GDM1 (cell line): ENCODE measurements around the gene CHD6.
A peak's percentile ranks its signal among the peaks of the same experiment; 100 is the strongest.

Experiments
- DNase-seq: peaks from one replicate; lab custom pipeline; 2025; lab: John Stamatoyannopoulos, UW

The CHD6 gene

DNA sequence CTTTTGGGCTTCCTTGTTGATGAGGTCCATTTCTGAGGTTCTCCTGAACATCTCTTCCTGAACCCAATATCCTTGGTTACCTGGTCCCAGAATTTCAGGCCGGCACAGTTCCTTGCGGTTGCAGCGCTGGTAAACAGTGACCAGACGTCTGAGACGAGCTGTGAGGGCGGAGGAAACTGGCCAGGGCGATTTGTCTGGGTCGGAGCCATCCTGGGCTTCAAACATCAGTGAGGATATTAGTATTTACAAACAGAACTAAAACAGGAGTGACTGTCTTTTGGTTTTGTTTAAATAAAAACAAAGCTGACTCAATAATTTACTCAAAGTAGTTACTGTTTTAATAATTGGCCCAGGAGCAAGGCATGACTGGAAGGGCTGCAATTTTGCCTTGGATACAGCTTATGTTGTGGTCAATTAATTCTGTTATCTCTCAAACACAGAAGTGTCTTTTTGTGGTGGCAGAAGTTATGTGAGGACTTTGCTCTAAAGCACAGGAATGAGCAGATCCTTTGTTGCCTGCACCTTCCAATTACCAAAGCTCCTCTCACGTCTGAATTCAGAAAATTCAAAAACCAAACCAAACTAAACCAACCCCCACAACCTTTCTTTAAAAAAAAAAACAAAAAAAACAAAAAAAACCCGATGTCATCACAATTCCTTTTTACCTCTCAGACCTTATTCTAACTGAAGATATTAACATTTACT is 192.8 kb downstream of the CHD6 start:
- DNase-seq, result no peak

DNA sequence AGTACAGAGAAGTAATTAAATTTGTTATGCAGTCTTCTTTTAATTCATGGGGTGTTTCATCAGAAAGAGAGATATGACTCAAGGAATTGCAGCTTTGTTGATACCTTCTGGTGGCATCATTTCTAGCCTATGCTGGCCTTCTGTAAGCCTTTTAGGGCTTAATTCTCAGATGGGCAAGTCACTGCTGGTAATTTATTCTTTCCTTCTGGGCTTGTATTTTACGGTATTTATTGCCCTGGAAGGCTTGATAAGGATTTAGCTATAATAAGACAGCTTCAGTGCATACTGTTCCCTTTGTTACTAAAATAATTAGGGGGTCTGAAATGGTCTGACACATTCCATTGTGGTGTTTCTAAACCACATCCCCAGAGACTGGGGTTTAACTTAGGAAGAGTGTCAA is 193.6 kb downstream of the CHD6 start:
- DNase-seq, result no peak

DNA sequence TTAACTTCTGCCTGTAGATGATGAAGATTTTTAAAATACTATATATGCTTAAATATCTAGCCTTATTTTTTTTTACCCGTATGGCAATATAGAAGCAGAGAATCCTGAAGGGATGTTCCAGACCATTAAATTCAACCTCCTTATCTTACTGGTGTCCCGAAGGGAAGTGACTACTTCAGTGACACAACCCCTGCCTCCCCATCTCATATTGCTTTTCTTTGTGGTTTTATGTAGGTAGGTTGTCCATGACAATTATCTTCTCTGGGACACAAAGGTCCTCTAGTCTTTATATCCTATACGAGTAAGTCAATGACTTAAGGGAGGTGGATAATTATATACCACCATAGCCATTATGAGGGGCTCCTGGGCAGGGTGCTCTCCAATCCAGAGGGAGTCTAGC is 194.2 kb downstream of the CHD6 start:
- no peak for DNase-seq

DNA sequence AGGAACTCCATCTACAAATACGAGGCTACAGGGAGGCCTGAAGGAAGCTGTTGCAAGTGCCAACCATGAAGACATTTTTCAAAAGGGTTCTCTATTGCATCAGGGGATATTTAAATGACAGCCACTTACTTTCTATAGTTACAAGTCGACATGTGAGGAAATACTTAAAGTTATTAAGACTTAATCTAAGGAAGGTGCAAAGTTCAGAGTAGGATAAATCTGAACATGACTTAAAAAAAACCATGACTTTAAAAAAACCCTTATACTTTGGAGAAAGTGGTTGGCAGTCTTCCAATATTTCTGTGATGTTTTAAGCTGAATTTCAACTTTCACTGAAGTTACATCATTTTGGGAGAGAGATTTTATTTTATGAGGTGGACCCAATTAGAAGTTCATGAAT is 195.2 kb downstream of the CHD6 start:
- no peak for DNase-seq

DNA sequence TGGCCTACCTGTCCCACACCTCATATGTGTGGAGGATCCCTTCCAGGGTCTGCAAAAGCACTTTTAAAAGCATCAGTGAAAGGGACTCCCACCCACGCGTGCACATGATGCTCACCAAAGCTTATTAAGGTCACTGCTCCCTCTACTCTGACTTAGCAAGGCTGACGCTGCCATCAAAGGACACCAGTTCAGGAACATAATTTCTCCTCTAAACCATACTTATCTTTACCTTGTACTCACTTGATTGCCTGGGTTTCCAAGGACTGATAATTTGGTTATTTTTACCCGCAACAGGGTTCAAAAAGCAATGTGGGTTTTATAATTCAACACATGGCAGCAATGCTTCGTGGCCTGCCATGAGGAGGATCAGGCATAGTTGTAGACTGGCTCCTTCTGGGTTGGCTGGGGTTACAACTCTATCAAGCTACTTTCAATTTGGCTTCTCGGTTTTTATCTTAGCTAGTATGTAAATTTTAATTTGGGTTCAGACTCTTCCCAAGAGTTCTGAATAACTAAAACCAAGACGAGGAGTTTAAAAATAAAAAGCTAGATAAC is 199.4 kb downstream of the CHD6 start:
- DNase-seq, result no peak

DNA sequence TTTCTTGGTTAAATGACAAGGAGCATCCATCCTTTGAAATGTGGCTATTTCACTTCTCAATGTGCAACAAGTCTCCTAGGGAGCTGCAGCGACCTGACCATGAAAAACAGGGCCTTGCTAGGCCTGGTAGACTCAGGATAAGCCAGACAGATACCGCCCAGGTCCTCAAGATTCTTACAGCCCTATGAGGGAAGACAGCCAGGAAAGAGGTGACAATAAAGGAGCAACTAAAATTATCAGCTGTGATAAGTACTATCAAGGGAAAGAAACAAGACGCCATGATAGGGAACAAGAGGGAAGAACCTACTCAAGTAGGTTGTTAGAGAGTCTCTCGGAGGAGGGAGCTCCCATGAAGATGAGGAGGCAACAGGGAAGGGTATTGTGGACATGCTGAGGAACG is 200.1 kb downstream of the CHD6 start:
- DNase-seq, result no peak

DNA sequence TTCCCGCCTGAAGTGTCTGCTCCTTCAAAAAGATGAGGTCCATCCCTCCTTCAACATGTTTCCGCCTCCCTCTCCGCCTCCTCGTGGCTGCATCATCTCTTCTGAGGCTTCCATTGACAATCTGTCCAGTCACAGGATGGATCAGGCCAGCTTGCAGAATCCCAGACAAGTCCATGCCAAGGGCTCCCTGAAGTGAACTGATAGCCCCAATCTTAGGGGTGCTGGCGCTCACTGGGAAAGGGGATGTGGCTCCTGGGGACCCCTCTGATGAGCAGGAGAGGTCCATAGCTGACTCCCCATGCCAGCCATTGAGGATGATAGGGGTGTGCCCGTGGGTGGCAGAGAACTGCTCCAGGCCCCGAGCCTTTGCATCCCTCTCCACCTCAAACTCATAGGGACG is 203.0 kb downstream of the CHD6 start:
- DNase-seq, result no peak

DNA sequence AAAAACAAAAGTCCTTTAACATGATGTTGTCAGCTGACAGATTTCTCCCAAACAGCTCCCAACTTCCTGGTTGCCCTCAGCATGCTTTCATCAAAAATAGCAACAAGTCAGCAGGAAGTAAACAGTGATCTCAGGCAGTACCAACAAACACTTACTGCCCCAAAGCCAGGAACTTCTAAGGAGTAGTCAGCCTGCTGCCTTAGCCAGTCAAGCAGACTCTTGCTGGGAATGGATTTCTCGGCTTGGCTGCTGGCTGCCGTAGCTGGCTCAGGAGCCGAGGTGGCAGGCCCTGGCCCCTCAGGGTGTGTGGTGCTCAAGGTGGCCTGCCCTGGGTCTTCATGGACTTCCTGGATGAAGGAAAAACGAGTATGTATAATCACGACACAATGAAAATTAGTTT is 205.0 kb downstream of the CHD6 start:
- no peak for DNase-seq

DNA sequence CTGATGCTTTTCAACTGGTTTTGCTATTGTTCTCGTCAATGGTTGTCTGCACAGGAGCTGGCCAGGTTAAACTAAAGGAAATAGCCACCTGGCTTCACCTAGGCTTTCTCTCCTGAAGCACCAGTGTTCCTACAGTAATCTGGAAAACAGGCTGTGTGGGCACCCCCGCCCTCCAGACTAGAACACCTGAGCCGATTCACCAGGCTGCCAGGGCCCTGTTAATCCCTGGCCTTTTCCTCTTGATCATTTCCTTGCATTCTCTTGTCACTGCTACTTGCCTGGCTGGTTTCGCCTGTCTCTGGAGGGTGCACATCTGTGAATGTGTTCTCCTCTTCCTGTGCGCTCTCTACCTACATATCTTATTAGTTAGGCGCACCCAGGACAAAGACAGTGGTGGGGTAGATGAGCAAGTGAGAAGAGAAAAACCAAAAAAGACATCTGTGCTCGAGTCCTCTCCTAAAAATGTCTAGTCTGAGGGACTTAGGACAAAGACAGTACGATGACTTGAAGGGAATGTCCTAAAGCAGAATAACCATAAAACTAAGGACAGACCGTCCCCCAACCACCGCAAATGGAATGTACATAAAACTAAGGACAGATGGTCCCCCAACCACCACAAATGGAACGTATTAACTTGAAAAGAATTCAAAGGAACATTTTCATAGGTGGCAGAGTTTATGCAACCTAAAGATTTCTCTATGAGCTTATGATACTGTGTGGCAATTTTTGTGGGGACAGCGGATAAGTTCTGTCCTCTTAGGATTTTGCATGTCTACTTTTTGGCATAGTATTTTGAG is 205.7 kb downstream of the CHD6 start:
- DNase-seq, result no peak

DNA sequence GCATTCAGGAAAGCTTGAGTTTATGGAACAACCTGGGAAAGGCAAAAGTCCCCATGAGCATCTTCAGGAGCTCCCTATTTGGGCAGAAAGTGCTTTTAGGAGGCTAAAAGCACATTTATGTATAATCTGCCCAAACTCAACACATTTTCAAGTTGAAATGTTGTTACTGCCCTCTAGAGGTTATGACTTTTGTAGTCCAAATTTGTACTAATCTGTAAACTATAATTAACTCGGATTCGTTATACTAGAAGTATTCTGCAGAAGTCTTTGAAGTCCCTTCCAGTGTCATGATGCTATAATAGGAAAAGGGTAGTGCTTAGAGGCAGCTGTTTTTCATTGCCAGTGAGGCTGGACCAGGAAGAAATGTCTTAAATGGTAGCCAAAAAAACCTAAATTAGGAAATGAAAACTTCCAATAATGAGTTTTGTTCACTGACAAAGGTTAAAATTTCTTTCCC is 206.8 kb downstream of the CHD6 start:
- no peak for DNase-seq

DNA sequence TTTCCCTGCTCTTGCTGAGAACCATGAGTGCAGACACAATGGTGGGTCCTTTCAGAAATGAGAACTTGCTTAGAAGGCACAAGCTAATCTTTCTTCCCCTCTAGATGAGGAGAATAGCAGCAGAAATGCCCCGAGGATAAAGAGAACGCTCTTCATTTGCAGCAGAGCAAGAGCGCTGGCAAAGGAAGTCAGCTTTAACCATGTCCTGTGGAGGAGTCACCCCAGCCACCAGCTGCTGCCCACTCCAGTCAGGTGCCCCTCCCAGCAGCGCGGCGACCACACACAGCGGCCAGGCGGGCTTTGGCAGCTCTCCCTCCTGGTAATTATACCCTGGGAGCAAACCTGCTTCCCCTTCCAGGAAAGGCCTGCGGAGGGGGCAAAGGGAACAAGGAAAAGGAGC is 209.2 kb downstream of the CHD6 start:
- DNase-seq, result peak; percentile 52

DNA sequence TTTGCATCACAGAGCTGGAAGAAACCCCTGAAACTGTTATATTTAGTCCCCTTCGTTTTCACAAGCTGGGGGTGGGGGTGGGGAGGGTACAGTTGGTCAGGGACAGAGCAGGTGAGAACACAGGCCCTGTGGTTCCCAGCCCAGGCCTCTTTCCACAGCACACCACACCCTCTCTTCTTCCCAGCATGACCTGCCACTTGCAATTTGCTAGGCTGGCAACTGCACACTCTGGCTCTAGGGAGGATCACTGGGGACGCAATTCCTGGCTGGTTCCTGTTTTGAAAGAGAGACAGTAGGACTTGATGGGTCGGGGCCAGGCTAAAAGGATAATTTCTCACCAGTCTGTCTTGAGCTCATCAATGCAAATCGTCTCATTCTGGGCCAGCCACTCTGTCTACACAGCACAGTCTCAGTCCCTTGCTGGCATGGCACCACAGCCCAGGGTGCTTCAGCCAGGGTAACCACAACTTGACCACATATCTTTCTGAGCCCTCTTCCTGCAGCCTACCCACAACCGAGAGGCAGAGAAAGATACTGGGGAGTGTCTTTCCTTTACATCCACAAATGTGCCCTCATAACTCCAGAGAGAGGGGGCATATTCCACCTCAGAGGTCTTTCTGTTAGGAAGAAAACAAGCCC is 209.9 kb downstream of the CHD6 start:
- peak; percentile 82 for DNase-seq

DNA sequence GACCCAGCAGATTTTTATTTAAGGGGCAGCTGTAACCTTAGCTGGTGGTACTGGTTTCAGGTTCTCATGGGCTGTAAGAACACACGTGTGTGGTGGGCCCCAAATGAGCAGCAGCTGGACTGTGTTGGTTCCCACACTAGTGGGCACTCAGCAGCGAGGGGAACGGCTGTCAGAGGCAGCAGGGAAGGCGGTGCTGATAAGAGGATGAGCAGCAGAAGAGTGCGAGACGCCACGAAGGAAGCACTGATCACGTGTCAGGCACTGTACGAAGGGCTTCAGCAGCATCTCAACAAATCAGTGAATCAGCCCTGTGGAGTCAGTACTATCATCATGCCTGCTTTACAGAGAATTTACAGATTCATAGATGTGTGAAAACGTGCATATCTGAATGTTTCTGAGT is 210.6 kb downstream of the CHD6 start:
- no peak for DNase-seq

DNA sequence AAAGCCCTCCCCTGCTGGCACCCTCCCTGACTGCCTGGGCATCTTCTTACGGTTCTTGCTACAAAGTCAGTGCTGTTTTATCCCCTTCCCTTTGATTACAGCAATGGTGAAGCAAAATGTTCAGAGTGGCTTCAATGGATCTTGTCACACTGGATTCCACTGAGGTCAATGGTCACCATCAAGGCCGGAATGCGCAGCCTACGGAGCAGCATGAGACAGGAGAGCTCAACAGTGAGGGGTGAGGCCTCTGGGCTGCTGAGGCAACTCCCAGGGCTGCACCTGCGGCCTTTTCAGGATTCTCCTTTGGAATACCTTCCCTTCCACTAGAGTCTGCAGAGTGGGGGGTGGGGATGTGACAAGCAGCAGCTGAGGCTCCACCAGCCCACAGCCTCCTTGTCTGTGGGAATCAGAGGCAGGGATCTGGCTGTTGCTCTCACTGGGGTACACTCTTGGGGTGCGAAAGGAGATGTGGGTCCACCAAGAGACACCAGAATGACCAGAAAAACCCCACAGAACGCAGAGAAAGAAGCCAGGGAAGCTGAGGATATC is 211.2 kb downstream of the CHD6 start:
- no peak for DNase-seq

DNA sequence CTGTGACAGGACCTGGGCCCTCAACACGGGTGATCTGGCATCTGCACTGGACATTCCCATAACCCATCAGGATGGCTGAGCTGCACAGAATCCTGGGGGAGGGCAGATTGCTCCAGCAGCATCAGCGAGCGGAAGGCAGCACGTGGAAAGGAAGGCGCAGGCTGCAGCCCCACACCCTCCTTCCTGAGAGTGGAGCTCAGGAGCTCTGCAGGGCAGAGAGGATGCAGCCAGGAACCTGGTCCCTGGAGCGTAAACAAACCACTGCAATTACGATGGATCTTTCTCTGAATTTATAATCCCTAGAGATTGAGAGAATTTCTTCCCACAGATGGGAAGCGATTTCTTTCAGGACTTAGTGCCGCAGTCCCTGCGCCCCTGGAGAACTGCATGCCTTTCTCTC is 211.8 kb downstream of the CHD6 start:
- no peak for DNase-seq

DNA sequence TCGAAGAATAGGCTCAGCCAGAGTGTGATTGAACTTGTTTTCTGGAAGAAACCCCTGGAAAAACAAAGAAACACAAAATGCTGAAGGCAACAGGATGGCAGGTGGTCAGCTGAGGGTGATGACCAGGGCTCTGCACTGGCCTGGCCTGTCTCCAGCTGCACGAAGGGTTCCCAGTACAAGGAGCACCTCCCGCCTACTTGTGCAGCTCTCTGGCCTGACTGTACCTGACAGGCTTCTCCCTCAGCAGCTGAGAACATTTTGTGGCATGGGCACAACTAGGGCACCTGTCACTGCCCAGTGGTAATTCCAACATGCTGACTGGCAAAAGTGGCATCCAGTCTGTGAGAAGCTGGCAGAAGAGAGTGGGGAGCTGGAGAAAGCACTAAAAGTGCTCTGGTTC is 212.7 kb downstream of the CHD6 start:
- DNase-seq, result no peak

DNA sequence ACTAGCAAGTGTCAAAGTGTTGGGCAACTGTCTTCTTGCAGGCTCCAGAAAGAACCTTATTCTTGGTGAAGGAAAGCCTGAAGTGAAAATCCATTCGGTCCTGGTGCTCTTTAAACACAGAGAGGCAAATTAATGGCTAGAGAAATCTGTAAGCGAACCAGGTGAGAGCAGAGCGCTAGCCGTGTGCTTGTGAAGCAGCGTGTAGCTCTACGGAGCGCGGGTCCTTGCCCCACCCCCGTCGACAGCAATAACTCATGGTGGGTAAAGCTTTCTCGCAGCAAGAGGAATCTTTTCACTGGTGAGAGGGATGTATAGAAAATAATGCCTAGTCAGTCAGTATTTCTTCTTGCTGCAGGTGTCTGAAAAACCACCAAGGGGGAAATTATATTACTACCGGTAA is 214.6 kb downstream of the CHD6 start:
- DNase-seq, result no peak

DNA sequence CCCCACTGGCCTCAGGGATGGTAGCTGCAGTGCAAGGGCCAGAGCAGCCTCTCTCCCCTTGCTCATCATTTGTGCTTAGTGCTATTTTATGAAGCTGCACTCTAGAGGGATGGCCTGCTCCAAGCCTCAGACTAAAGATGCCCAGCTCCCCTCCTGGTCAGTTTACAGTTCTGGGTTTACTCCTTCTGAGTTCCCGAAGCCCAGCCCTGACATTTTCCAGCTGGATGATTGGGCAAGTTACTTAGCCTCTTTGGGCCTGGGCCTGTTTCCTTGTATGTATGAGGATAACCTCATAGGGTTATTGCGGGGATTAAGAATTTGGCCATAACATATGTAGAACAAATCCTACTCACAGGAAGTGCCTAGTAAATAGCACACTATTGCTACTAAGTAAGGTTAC is 219.8 kb downstream of the CHD6 start:
- no peak for DNase-seq

DNA sequence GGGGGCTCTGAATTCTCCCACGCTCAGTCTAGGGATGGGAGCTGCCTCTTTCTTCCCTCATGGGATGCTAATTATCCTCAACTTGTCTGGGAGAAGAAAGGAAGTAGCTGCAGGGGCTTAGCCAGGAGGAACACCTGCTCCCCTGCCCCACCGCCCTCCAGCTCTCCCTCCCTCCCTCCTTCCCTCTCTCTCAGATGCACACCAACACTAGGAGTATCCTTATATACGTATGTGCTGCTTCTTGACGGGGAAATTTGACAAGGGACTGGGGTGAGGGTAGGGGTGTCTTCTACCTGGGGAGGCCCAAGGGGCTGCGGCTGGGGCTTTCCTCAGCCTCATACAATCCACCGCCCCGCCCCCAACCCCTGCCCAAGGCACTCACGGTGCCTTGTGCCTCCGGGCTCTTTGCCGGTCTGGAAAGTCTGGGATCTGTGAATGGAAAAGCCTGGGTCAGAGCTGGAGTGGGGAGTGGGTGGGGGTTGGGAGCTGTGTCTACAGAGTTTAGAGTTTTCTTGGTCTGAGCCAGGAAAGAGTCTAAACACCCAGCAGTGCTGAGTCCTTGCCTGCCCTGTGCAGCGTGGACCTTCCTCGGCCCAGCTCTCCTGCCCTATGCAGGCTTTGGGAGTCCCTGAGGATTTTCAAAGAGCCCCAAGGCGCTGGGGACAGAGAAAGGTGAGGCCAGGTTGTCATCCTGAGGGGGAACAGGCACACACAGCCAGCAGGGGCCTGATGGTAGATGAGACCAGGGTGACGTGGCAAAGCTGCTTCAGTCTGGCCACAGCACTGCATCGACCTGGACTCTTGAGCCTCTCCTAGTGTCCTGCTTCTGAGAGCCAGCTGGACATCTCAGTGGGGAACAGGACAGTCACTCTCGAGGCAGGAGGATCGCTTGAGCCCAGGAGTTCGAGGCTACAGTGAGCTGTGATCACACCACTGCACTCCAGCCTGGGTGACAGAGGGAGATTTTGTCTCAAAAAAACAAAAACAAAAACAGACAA is 222.2 kb downstream of the CHD6 start:
- no peak for DNase-seq

DNA sequence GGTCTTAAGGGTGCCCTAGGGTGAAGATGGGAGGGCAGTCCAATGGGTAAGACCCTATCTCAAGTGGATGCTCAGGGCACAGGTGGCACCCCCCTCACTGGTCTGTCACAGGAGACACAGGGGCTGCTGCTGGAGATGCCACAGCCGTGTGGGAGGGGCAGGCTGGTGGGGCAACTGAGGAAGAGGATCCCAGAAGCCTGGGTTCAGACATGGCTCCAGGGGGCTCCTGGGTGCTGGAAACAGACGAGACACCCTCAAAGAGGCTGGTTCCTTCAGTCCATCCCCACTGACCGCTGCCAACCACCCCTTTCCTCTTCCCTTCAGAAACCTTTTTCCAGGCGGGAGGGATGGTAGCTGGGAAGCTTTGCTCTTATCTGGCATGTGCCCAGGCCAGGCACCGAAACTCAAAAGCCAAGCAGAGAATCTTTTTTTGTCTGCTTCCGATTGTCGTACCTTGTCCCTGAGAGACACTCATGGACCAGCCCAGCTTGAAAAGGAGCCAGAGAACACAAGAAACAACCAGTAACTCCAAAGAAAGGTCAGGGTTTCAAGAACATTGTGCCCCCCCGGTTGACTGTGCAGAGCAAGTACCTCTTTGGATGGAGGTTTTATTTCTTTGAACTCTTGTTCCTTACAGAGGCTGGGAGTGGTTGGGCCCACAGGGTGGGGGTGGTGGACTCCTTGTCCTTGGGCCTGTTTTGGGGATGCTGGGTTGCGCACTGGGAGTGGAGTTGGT is 223.1 kb downstream of the CHD6 start:
- no peak for DNase-seq

DNA sequence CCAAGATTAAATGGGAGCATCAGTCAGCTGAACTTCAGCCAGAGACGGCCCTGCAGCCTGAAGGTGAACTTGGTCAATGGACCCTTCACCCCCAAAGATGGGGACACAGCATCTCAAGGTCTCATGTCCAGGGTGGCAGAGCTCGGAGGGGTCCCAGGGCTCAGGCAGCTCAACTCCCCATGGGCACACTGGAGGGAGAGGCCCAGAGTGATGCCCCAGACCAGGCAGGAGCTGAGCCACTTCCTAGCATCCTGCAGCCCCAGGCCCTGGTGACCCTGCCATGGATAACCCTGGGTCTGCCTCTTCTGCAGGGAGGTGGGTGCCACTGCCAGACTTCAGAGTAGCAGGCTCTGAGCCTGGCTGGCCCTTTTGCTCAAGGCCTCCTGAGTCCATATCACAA is 224.1 kb downstream of the CHD6 start:
- DNase-seq, result no peak
